Stimulated activated naive B cell treated with anti-CD40 and anti-IgM and Interleukin-4, amounts not matched to agents 10 μg/mL and 1 μg/mL and 100 μg/mL, for 72 hours (primary cell): ENCODE data around the gene HIPK2.
"Not testable (repeated sequence)": the region's sequence is repeated elsewhere in the genome, so short reads cannot be mapped to it uniquely, and the experiment has no call there.

ENCODE experiments used
- ATAC-seq, 2 donors: fragments of 150-1000 bp; cut with Tn5 transposase; replicated peaks; 2 replicates each; pipeline ENCODE4 v1.10.0; 2021; ENCODE audit warnings: moderate library complexity in 1 of 2
- DNase-seq: peaks from one replicate; pipeline ENCODE4 v3.0.0; 2021
- H3K27ac Mint-ChIP-seq: one replicate; pipeline ENCODE4 v1.8.0; 2022; ENCODE audit warnings: mild to moderate bottlenecking, mixed read lengths
- H3K27me3 Mint-ChIP-seq, 2 donors: one replicate each; pipeline ENCODE4 v1.8.0; 2022; ENCODE audit warnings: mixed read lengths in 2 of 2
- H3K36me3 Mint-ChIP-seq, 2 donors: one replicate each; pipeline ENCODE4 v1.8.0; 2022; ENCODE audit warnings: mixed read lengths in 2 of 2, mild to moderate bottlenecking in 1 of 2
- H3K4me1 Mint-ChIP-seq, 2 donors: one replicate each; pipeline ENCODE4 v1.8.0; 2022; ENCODE audit warnings: mixed read lengths in 2 of 2, mild to moderate bottlenecking in 1 of 2
- H3K4me3 Mint-ChIP-seq, 2 donors: one replicate each; pipeline ENCODE4 v1.8.0; 2022; ENCODE audit warnings: mild to moderate bottlenecking in 2 of 2, mixed read lengths in 2 of 2, moderate library complexity in 1 of 2
- H3K9me3 Mint-ChIP-seq, 2 donors: one replicate each; pipeline ENCODE4 v1.8.0; 2022; ENCODE audit warnings: mixed read lengths in 2 of 2, mild to moderate bottlenecking in 1 of 2

Gene HIPK2

GRCh38 chr7:139557857-139558581 is 219.8 kb downstream of the HIPK2 start:
- peaks cover 9 to 13% of the 10 kb centered on the region in 2 donors for H3K27me3 Mint-ChIP-seq
- ATAC-seq (no peak), DNase-seq (no peak)
- no peak overlapping the region for H3K4me3 Mint-ChIP-seq
- peaks cover 15 to 16% of the 10 kb centered on the region in 2 donors for H3K36me3 Mint-ChIP-seq
- H3K27ac Mint-ChIP-seq: no peak overlapping the region
- H3K9me3 Mint-ChIP-seq: peaks cover 3 to 4% of the 10 kb centered on the region in 2 donors
- no peaks in the 10 kb centered on the region for H3K4me1 Mint-ChIP-seq

GRCh38 chr7:139553991-139554700 is 223.7 kb downstream of the HIPK2 start:
- H3K4me1 Mint-ChIP-seq, ATAC-seq, H3K4me3 Mint-ChIP-seq, DNase-seq, H3K36me3 Mint-ChIP-seq, H3K27me3 Mint-ChIP-seq, H3K27ac Mint-ChIP-seq, H3K9me3 Mint-ChIP-seq: not testable (repeated sequence)

GRCh38 chr7:139548302-139549028 is 229.3 kb downstream of the HIPK2 start:
- Mint-ChIP-seq H3K27me3 (peaks cover 0 to 6% of the 10 kb centered on the region in 2 donors), H3K9me3 (no peaks in the 10 kb centered on the region), H3K27ac (no peak overlapping the region), H3K4me1 (no peaks in the 10 kb centered on the region), H3K36me3 (no peaks in the 10 kb centered on the region), H3K4me3 (no peak overlapping the region)
- DNase-seq: no peak
- no peak for ATAC-seq

- H3K27me3 Mint-ChIP-seq: peaks cover 0 to 6% of the 10 kb centered on the region in 2 donors
- H3K4me1 Mint-ChIP-seq: no peaks in the 10 kb centered on the region
- H3K27ac Mint-ChIP-seq: no peak overlapping the region
- peaks cover 0 to 2% of the 10 kb centered on the region in 2 donors for H3K9me3 Mint-ChIP-seq
- DNase-seq: no peak
- no peaks in the 10 kb centered on the region for H3K36me3 Mint-ChIP-seq
- no peak for ATAC-seq
- H3K4me3 Mint-ChIP-seq: no peak overlapping the region
Observed at GRCh38 chr7:139544645-139545044, 233.2 kb downstream of the HIPK2 start.

GRCh38 chr7:139543801-139544603 is 233.8 kb downstream of the HIPK2 start:
- Mint-ChIP-seq H3K4me3 (no peak overlapping the region), H3K4me1 (no peaks in the 10 kb centered on the region), H3K27ac (no peak overlapping the region), H3K36me3 (no peaks in the 10 kb centered on the region), H3K27me3 (peaks cover 0 to 6% of the 10 kb centered on the region in 2 donors), H3K9me3 (peaks cover 0 to 2% of the 10 kb centered on the region in 2 donors)
- DNase-seq: no peak
- ATAC-seq: no peak

GRCh38 chr7:139542308-139543151 is 235.3 kb downstream of the HIPK2 start:
- no peaks in the 10 kb centered on the region for H3K4me1 Mint-ChIP-seq
- ATAC-seq (no peak), DNase-seq (no peak)
- H3K36me3 Mint-ChIP-seq: no peaks in the 10 kb centered on the region
- no peak overlapping the region for H3K4me3 Mint-ChIP-seq
- H3K27me3 Mint-ChIP-seq: peaks cover 0 to 6% of the 10 kb centered on the region in 2 donors
- H3K27ac Mint-ChIP-seq: no peak overlapping the region
- H3K9me3 Mint-ChIP-seq: peaks cover 0 to 2% of the 10 kb centered on the region in 2 donors

GRCh38 chr7:139541600-139542307 is 236.0 kb downstream of the HIPK2 start:
- Mint-ChIP-seq H3K9me3 (peaks cover 0 to 2% of the 10 kb centered on the region in 2 donors), H3K36me3 (no peaks in the 10 kb centered on the region), H3K4me3 (no peak overlapping the region), H3K4me1 (no peaks in the 10 kb centered on the region), H3K27ac (no peak overlapping the region), H3K27me3 (peaks cover 0 to 6% of the 10 kb centered on the region in 2 donors)
- DNase-seq (no peak), ATAC-seq (no peak)

GRCh38 chr7:139540203-139540602 is 237.6 kb downstream of the HIPK2 start:
- peaks cover 0 to 2% of the 10 kb centered on the region in 2 donors for H3K9me3 Mint-ChIP-seq
- ATAC-seq (no peak), DNase-seq (no peak)
- no peaks in the 10 kb centered on the region for H3K36me3 Mint-ChIP-seq
- H3K4me3 Mint-ChIP-seq: no peak overlapping the region
- peaks cover 0 to 5% of the 10 kb centered on the region in 2 donors for H3K27me3 Mint-ChIP-seq
- H3K4me1 Mint-ChIP-seq: no peaks in the 10 kb centered on the region
- no peak overlapping the region for H3K27ac Mint-ChIP-seq

- ATAC-seq (no peak), DNase-seq (no peak)
- H3K9me3 Mint-ChIP-seq: peaks cover 0 to 2% of the 10 kb centered on the region in 2 donors
- peaks cover 3 to 4% of the 10 kb centered on the region in 2 donors for H3K27me3 Mint-ChIP-seq
- no peak overlapping the region for H3K4me3 Mint-ChIP-seq
- H3K36me3 Mint-ChIP-seq: no peaks in the 10 kb centered on the region
- no peak overlapping the region for H3K27ac Mint-ChIP-seq
- H3K4me1 Mint-ChIP-seq: no peaks in the 10 kb centered on the region
Observed at GRCh38 chr7:139538881-139539635, 238.7 kb downstream of the HIPK2 start.

GRCh38 chr7:139536152-139536551 is 241.6 kb downstream of the HIPK2 start:
- Mint-ChIP-seq H3K36me3 (no peaks in the 10 kb centered on the region), H3K27me3 (peaks cover 8 to 13% of the 10 kb centered on the region in 2 donors), H3K4me3 (no peak overlapping the region), H3K4me1 (no peaks in the 10 kb centered on the region), H3K9me3 (no peaks in the 10 kb centered on the region), H3K27ac (no peak overlapping the region)
- DNase-seq: no peak
- ATAC-seq: no peak

- Mint-ChIP-seq H3K36me3 (no peaks in the 10 kb centered on the region), H3K27me3 (peaks cover 9 to 15% of the 10 kb centered on the region in 2 donors), H3K9me3 (no peaks in the 10 kb centered on the region), H3K27ac (no peak overlapping the region), H3K4me3 (no peak overlapping the region), H3K4me1 (no peaks in the 10 kb centered on the region)
- ATAC-seq (no peak), DNase-seq (no peak)
Observed at GRCh38 chr7:139534966-139535651, 242.7 kb downstream of the HIPK2 start.

- peaks cover 14 to 17% of the 10 kb centered on the region in 2 donors for H3K27me3 Mint-ChIP-seq
- no peak overlapping the region for H3K27ac Mint-ChIP-seq
- H3K4me1 Mint-ChIP-seq: no peaks in the 10 kb centered on the region
- no peaks in the 10 kb centered on the region for H3K9me3 Mint-ChIP-seq
- DNase-seq: no peak
- H3K36me3 Mint-ChIP-seq: no peaks in the 10 kb centered on the region
- no peak for ATAC-seq
- H3K4me3 Mint-ChIP-seq: no peak overlapping the region
Observed at GRCh38 chr7:139534096-139534495, 243.7 kb downstream of the HIPK2 start.
